HG02759 (cell line): Measurements from ENCODE around the gene NTHL1.
"Not testable (repeated sequence)": the region's sequence is repeated elsewhere in the genome, so short reads cannot be mapped to it uniquely, and the experiment has no call there.

ENCODE experiments used
- ATAC-seq: cut with Tn5 transposase; IDR thresholded peaks from one replicate; pipeline ENCODE4 v1.9.1; 2021; ENCODE audit warnings: mild to moderate bottlenecking, moderate library complexity; ENCODE audit not compliant: unreplicated experiment

Gene NTHL1

DNA sequence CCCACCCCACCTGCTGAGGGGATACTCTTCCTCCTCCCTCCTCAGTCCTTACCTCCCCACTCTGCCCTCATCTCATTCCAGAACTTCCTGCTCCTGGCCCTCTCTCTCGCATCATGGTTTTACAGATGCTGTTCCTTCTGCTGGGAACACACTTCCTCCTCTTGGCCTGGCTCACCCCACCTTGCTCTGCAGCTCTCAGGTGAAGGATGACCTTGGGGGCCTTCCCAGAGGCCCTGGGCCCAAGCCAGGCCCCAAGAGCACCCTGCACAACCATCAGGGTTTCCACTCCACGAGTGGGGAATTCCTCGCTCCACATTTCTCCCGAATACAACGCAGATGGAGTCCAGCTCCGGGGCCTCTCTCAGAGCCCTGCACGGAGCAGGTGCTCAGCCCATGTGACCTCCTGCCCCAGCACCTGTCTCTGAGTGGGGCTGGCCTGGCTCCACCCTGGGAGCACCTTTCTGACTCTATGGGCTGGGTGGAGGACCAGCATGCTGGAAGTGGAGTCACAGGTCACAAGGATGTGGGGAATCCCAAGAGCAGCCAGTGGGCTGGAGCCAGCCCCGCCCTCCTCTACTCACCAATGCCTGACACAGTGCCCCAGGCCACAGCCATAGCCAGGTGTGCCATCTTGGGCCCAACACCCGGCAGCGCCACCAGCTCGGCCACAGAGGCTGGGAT, 4.5 kb downstream of the NTHL1 start:
- ATAC-seq = no peak

- no peak for ATAC-seq
These were observed 5.3 kb downstream of the NTHL1 start for GRCh38 chr16:2042171-2042985.

GRCh38 chr16:2040787-2041522, 6.7 kb downstream of the NTHL1 start:
- no peak for ATAC-seq

DNA sequence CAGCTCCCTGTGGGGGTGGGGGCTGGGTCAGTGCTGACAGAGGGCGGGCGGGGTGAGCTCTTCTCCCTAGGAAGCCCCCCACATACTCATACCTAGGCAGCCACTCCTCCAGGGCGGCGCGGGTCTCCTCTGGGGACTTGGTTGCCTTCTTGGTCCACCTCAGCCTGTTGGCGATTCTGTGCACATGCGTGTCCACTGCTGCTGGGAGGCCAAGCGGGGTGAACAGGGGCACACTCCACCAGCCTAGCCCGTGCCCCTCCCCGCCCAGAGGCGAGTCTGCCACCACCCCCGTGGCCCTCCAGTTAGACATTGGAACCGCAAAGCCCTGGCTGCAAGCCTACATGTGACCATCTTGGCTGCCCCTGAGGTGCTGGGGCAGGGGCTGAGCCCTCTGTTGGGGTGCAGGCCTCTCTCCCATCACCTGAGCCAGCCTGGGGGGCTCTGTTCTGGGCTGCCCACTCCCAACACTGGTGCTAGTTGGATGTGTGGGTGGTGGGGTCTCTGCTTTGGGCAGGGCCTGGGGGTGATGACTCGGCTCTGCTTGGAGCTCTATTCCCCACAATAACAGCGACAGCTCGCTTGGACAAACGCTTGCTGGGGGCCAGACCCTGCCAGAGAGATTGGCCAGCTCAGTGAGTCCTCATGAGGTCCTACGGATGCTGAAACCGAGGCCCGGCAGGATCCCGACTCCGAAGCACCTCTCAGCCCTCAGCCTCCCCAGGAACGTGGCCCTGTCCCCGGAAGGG, 7.4 kb downstream of the NTHL1 start:
- no peak for ATAC-seq

- ATAC-seq = no peak
These were observed 8.2 kb downstream of the NTHL1 start for GRCh38 chr16:2039274-2040031.

GRCh38 chr16:2038382-2039231, 9.0 kb downstream of the NTHL1 start:
- no peak for ATAC-seq

DNA sequence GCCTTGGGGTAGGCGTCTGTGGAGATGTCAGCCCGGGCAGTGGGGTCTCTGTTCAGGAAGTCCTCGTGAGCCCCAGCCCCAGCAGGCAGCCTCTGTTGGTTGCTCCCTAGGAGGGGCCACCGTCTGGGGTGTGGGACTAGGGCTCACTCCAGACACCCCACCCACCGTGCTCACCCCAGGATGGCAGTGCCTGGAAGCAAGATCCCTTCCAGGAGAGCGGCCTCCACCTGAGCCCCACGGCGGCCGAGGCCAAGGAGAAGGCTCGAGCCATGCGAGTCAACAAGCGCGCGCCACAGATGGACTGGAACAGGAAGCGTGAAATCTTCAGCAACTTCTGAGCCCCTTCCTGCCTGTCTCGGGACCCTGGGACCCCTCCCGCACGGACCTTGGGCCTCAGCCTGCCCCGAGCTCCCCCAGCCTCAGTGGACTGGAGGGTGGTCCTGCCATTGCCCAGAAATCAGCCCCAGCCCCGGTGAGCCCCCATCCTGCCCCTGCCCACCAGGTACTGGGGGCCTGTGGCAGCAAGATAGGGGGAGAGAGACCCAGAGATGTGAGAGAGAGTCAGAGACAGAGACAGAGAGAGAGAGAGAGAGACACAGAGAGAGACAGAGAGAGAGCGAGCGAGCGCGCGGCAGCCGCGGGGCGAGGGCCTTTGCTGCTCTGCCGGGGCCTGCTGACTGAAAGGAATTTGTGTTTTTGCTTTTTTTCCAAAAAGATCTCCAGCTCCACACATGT, 9.8 kb downstream of the NTHL1 start:
- ATAC-seq = no peak

DNA sequence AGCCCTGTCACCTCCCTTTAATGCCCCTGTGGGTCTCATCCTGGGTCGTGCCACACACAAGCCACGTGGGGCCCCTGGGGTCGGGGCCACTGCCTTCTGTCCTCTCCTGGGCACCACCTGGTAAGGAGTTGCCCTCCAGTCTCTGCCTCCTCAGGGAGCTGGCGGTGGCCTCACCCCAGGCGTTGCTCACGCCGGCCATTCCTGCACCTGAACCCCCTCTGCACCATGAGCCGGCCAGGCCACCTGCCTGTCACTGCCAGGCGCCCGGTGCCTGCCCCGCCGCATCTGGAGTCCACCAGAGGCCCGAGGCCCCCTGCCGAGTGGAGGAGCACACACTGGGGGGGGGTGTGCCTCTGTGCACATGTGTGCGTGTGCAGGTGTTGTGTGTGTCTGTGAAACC, 10.5 kb downstream of the NTHL1 start:
- ATAC-seq = no peak

- no peak for ATAC-seq
These were observed 11.3 kb downstream of the NTHL1 start for GRCh38 chr16:2036200-2036966.

DNA sequence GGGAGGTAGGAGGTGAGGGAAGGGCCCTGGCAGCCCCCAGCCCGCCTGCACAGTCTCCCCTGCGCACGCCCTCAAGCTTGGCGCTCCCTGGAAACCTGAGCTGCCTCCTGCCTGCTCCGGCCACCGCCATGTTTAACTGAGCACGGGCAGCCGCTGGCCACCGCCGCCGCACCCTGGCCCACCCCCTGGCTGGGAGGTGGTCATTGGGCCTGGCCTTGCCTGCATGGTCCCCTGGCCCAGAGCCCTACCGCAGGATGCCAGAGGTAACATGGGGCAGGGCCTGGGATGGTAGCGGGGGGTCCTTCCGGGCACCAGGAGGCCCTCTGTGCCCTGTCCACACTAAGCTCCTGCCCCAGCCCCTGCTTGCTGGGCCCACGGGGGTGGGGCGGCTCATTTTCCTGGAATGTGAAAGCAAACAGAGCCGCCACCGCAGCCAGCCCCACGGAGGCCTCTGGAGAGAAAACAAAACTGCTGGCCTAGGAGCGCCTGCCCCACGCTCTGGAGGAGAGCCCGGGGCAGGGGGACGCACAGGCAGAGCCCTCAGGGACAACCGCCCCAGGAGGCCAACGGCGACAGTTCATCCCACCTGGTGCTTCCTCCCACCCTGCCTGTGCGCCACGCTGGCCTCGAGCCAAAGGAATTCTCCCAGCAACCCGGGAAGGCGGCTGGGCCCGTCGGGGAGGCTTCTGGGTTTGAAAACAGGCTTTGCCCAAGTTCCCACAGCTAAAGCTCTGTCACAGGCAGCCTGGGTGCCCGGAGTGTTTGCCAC, 12.0 kb downstream of the NTHL1 start:
- no peak for ATAC-seq

GRCh38 chr16:2034696-2035430, 12.8 kb downstream of the NTHL1 start:
- ATAC-seq = no peak

DNA sequence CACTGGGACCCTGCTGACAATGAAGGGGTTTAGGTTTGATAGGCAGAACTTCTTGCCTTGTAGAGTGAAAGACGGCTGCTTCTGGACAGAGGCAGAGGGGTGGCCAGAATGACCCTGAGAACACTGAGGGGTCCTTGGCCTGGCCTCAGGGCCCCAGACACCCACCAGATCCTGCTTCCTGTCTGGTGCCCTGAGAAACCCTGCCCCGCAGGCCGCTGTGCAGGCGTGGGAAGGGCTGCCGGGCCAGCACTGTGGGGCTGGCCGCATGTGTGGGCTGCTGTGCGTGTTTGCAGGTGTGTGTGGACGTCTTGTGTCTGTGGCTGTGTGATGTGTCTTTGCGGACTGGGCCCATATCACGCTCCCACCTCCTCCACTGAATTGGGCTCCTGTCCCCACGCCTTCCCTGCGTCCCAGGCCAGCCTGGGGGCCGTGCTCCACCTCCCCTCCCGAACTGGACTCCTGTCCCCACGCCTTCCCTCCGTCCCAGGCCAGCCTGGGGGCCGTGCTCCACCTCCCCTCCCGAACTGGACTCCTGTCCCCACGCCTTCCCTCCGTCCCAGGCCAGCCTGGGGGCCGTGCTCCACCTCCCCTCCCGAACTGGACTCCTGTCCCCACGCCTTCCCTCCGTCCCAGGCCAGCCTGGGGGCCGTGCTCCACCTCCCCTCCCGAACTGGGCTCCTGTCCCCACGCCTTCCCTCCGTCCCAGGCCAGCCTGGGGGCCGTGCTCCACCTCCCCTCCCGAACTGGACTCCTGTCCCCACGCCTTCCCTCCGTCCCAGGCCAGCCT, 13.5 kb downstream of the NTHL1 start:
- not testable (repeated sequence) for ATAC-seq

- no peak for ATAC-seq
These were observed 14.4 kb downstream of the NTHL1 start for GRCh38 chr16:2033057-2033908.

GRCh38 chr16:2032285-2033056, 15.2 kb downstream of the NTHL1 start:
- no peak for ATAC-seq
